A549 (cell line): ENCODE data around the gene MPRIP.

Experiments used
- CBX2 ChIP-seq: fragments of 200-600 bp; sonication (generic); IDR thresholded peaks from 2 replicates; pipeline ENCODE4 v1.6.1; 2016; ENCODE audit warnings: low read depth, mild to moderate bottlenecking, borderline replicate concordance
- CBX8 ChIP-seq: fragments of 200-600 bp; sonication (generic); IDR thresholded peaks from 2 replicates; pipeline ENCODE4 v1.6.1; 2016
- CTCF ChIP-seq: fragments of >200 bp; sonication (Bioruptor Twin); formaldehyde crosslinking; IDR thresholded peaks from 3 replicates; pipeline ENCODE4 v1.5.1; 2016
- ELK1 ChIP-seq: fragments of 150-350 bp; IDR thresholded peaks from 2 replicates; pipeline ENCODE4 v1.6.1; 2014; ENCODE audit warnings: low read depth, mild to moderate bottlenecking, low read length
- EP300 ChIP-seq, 2 experiments: fragments of >200 bp; sonication (Bioruptor Twin); formaldehyde crosslinking; IDR thresholded peaks; 2 replicates in 1 of 2; 3 replicates in 1 of 2; pipeline ENCODE4 v1.6.1; 2016 to 2017
- ESRRA ChIP-seq: fragments of 150-350 bp; IDR thresholded peaks from 2 replicates; pipeline ENCODE4 v1.6.1; 2014; ENCODE audit warnings: mild to moderate bottlenecking, low read length, borderline replicate concordance
- FOSL2 ChIP-seq, 2 experiments: fragments of 450-650 bp in 1 of 2; fragments of >200 bp in 1 of 2; sonication (Bioruptor Twin) in 1 of 2; formaldehyde crosslinking; IDR thresholded peaks; 2 replicates each; pipeline versions ENCODE4 v1.5.0 to v1.6.1; 2016 to 2020; ENCODE audit warnings: mild to moderate bottlenecking in 1 of 2, moderate library complexity in 1 of 2
- JUNB ChIP-seq: fragments of >200 bp; sonication (Bioruptor Twin); formaldehyde crosslinking; IDR thresholded peaks from 2 replicates; pipeline ENCODE4 v1.6.1; 2016
- MAFK ChIP-seq: fragments of 450-650 bp; IDR thresholded peaks from 2 replicates; pipeline ENCODE4 v1.6.1; 2014; ENCODE audit not compliant: partially characterized antibody
- MAX ChIP-seq: IDR thresholded peaks from 2 replicates; pipeline ENCODE4 v1.6.1; 2012
- POLR2A ChIP-seq: IDR thresholded peaks from 2 replicates; pipeline ENCODE4 v1.6.1; 2012; ENCODE audit warnings: mild to moderate bottlenecking, low read length
- RFX5 ChIP-seq: fragments of 450-650 bp; IDR thresholded peaks from 2 replicates; pipeline ENCODE4 v1.7.1; 2014; ENCODE audit warnings: antibody characterized with exemption, mild to moderate bottlenecking, moderate library complexity
- USF2 ChIP-seq: fragments of 450-650 bp; IDR thresholded peaks from 2 replicates; pipeline ENCODE4 v1.6.1; 2014; ENCODE audit warnings: antibody characterized with exemption

- TF ChIP-seq EP300 (IDR thresholded peaks at IDR 0.05) (no peak), CTCF (no peak), CBX2 (no peak), JUNB (no peak), MAX (no peak), CBX8 (no peak), ESRRA (no peak), MAFK (no peak), USF2 (no peak), ELK1 (no peak), RFX5 (no peak), POLR2A (no peak), FOSL2 (IDR thresholded peaks at IDR 0.05) (no peak), FOSL2 (CRISPR knock-in tag; IDR thresholded peaks at IDR 0.05) (no peak)
Observed at GRCh38 chr17:17071531-17072360, 29.5 kb downstream of the MPRIP start.
